A172 (cell line): ENCODE results near the gene CROT. TPM values are rescaled to one million over a fixed set of nuclear protein-coding genes. Genes with fewer than 3 reads are reported as not detected.
A peak's percentile ranks its signal among the peaks of the same experiment; 100 is the strongest.

Source experiments
- DNase-seq: peaks from one replicate; pipeline ENCODE4 v3.0.0-alpha.2; 2015; ENCODE audit warnings: low spot score
- total RNA-seq: library from RNA; depleted of rRNA; stranded (reverse); fragments of >200 nt; shearing (Covaris generic); gene quantifications from 2 replicates; pipeline ENCODE4 v1.2.3, GENCODE V29; 2014; rRNA removed

CROT gene
- total RNA-seq, 1 experiment from 2014 or later = 28.5 TPM

DNA sequence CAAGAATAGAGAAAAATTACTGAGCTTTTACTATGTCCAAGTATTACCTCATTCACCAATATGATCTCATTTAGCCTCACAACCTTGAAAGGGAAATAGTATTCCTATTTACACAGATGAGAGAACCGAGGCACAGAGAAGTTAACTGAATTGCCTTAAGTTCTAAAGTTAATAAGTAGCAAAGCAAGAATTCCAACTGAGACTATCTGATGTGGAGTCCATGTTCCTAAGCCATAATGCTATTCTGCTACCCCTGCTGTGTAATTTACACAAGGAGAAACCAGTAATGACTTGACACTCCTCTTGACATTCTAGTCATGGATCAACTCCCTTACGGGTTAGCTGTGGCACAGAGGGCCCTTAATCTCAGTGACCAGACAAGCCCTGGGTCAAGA is 69.3 kb downstream of the CROT start:
- DNase-seq = no peak

DNA sequence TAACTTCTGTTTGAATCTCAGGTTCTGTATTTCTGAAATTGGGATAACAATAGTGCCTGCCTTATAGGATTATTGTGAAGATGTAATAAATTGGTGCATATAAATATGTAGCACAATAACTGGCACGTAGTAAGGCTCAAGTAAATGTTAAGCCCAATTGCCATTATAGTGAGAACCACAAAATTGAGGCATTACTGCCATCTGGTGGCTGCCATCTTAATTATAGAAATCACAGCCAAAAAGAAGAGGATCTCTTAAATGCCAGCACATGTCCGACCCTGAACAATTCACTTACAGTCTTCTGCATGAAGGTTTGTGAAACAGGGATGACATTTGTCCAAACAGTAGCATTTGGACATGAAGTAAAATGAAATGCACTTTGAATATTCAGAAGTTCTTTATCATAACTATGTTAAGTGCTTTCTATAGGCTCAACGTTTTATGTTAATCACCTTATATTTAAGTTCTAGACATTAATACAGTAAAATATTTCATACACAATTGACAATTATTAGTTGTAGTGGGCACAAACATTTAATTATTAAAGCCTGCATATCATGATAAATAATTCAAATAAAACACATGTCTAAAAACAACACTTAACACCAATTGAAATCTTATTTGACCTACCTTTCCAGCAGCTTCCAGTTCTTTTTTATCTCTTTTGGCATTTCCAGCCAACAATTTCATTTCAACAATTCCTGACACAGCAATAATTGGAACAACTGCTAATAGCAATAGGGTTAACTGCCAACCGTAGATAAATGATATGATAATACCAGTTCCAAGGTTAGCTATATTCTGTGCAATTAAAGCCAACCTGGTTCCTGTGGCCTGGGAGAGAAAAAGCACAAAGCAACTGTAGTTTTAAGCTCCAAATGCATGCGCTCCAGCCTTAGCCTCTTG is 71.5 kb downstream of the CROT start:
- peak; percentile 66 for DNase-seq

DNA sequence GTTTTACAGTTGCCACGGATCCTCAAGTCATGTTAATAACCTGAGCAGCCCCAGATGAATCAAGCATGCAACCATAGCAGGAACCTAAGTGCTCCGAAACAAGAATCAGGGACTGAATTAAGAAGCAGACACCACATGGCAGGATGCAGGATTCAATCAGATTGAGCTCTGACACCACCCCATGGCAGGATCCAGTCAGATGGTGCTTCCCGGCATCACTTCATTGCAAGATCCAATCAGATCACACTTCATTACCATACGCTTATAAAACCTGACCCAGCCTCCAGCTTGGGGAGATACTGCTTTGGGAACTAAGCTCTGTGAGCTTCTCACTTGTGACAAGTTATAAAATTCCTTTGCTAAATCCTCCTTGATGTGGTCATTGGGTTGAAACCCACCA is 74.7 kb downstream of the CROT start:
- no peak for DNase-seq

DNA sequence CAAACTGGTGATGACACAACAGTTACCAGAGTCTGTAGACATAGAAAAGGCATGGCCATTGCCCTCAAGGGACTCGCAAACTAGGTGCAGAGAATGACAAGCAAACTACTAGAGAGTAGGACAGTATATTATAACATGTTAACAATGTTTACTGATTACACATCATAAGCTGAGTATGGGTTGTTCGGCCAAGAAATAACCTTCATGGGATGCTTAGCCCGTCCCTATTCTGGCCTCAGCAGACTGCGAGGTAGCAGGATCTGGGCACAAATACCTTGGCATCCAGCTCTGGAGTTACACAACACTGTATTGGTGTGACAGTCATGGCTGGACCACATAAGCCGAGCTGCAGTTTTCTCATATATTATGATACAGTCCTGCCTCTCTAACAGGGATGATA is 78.6 kb downstream of the CROT start:
- no peak for DNase-seq

DNA sequence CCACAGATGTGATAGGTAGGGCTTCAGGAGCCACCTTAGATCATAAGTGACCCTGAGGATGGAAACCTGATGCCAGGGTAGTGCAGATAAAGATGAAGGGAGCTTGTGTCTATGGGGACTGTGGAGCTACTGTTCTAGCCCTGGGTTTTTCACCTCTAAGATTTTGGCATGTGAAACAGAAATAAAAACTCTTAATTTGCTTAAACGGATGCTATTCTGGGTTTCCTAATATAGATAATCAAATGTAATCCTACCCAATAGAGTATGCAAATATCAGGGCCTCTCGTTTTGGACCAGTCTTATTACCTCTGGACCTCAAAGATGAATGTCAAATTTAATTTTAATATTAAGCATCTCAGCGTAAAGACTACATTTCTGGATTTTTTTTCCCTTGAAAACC is 80.7 kb downstream of the CROT start:
- no peak for DNase-seq

DNA sequence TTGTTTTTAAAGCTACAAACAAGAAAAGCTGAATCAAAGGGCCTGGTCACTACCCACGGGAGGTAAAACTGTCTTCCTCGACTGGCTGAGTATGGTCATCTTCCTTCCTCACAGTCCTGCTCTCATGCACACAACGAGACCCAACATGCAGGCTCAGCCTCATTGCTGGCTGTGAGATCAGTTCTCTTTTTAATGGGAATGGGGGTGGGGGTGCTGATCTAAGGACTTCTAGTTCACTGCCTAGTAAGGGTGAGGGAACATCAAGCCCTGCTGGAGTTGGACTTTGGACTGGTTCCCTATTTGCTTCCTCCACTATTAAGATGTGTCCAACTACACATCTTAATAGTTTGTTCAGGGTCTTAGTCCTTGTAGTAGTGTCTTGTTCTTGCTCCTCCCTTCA is 81.8 kb downstream of the CROT start:
- DNase-seq = no peak

DNA sequence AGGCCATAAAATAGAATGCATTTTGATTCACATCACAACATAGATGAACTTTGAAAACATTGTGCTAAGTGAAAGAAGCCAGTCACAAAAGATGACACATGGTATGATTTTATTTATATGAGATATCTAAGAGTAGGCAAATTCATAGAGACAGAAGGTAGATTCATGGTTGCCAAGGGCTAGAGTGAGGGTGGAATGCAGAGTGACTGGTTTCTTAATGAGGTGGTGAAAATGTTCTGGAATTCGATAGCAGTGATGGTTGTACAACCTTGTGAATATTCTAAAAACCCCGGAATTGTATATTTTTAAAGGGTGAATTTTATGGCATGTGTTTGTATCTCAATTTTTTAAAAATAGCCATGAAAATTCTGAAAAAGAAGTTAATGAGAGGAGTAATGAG is 87.1 kb downstream of the CROT start:
- DNase-seq = no peak

DNA sequence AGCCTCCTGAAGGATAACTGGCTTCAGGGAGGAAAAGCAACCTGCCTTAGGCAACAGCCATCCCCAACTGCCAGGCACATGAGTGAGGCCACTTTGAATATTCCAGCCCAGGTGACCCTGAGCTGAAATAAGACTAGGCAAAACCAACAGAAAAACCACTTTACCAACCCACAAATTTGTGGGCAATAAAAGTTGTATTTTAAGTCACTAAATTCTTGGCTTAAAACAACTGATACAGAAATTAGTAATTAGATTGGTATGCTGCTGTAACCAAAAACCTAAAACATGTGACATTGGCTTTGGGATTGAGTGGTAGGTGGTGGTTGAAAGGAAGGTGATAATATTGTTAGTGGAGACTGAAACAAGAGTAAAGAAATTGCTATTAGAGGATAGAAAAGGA is 90.1 kb downstream of the CROT start:
- DNase-seq = peak; percentile 41

DNA sequence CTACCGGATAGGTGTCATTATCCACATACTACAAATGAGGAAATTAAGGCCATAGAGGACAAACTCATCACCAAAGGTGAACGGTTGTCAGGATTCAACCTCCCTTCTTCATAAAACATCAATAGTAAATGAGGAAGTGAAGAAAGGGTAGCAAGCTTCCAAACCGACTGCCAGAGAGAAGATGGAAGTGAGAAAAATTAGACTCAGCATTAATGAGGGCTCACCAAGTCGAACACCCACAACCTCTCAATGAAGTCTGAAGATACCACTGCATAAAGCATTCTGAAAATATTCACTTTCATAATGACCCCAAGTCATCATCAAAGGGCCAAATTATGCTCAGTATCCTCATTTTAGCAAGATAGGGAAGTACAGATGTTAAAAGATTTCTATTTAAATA is 100.4 kb downstream of the CROT start:
- no peak for DNase-seq

DNA sequence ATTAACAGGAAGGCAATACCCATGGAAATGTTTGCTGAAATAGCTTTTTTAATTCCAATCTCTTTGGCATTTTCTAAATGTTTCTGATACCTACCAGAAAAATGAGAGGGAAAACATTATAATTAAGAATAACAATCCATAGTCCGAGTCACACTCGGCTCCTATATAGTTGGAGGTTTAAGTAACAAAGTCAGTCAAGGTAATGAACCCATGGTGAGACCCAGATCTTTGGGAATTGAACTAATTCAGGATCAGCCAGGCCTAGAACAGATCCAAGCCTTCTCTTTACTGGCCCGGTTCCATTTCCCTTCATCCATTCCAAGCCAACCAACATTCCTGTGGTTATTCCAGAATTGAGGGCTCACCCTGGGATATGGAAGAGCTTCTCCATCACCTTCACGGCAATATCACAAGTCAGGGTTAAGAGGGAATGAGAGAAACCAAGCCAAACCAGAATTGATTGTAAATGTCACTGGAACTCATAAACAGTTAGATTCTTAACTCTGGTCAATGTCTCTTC is 101.7 kb downstream of the CROT start:
- peak; percentile 31 for DNase-seq

DNA sequence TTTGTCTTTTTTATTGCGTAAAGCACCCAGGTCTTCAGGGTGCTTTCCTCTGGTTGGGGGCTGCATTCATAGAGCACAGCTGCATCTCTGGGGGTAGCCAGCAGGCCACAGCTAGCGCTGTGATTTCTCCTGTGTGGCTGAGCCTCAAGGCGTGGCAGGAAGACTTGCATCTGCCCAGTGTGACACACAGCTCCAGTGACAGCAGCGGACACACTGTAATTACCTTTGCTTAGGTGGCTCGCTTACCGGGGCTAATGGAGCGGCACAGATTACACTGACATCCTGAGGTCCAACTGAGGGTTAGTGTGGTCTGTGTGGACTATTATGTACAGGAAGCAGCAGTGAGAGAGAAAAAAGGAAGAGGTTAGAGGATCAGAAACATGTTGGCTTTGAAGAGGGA is 102.9 kb downstream of the CROT start:
- DNase-seq = no peak

Other genes starting within 250 kb of the CROT start
- gene DMTF1, start 193.2 kb upstream of the CROT start, total RNA-seq = 47.0 TPM in 2 replicates
- gene TMEM243, start 125.9 kb upstream of the CROT start, total RNA-seq = 22.8 and 26.0 TPM in 2 replicates
- gene ABCB4, start 130.0 kb downstream of the CROT start, total RNA-seq = not detected in 2 replicates